Stimulated activated CD8-positive, alpha-beta memory T cell treated with anti-CD3 and anti-CD28 coated beads, Interleukin-7, amount 100 ng/mL, for 48 hours (primary cell): ENCODE measurements around the gene IL17REL.

Experiments used
- DNase-seq, 2 donors: peaks; one replicate each; pipeline ENCODE4 v3.0.0-alpha.2; 2020; ENCODE audit warnings: low read depth in 1 of 2; ENCODE audit errors: extremely low read depth in 1 of 2

Gene IL17REL

DNA sequence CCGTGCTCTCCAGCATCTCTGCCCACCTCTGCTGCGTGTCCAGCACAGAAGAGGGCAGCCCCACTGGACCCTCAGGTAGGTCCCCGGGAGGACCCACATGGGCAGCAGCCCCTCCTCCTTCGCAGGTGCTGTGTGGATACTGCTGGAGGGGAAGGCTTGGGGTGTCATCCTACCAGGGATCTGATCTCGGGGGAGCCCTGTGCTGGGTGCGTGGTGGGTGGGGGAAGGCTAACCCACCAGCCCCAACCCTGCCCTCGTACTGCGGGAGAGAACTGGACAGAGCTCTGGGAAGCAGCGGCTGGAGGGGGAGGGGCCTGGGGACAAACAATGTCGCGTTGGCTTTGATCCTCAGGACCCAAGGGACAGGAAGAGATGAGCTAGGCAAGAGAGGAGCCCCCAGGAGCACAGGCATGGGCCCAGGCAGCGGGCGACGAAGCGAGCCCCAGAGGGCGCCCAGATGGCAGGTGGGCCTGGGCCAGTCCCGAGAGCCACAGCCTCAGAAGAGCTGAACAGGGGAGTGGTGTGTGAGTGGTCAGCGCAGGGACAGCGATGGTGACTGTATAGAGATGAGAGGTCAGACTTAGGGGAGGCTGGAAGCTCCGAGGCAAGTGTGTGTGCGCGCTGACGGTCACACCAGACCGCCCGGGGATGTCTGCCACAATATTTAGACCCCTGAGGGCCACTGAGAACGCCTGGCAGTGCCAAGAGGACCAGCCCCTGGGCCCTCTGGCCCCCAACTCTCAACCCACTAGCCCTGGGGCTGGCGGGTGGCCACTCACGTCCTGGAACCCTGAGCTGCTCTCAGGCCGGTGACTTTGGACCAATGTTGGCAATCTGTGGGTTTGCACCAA lies 53.4 kb downstream of the IL17REL start:
- no peak for DNase-seq

DNA sequence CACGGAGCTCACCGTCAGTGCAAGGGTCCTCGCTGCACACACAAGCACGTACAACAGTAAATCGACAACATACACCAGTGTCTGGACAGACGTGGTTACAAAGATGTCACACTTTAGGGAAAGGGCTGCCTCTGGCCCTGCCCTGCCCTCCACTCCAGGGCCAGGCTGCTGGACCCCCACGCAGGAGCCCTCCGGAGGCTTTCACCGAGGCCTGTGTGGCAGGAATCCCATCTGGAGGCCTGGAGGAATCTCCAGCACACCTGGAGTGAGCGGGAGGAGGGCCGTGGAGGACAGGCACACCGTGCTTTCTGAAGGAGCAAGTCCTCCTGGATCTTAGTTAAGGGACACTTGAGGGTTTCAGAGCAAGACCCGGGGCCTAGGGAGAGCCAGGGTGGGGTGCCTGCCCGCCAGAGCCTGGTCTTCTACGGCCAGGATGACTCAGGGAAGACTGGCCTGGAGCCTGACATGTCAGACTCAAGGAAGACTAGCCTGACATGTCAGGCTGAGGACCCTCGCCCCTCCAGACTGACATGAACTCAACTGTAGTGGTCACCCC lies 54.1 kb downstream of the IL17REL start:
- DNase-seq = no peak

DNA sequence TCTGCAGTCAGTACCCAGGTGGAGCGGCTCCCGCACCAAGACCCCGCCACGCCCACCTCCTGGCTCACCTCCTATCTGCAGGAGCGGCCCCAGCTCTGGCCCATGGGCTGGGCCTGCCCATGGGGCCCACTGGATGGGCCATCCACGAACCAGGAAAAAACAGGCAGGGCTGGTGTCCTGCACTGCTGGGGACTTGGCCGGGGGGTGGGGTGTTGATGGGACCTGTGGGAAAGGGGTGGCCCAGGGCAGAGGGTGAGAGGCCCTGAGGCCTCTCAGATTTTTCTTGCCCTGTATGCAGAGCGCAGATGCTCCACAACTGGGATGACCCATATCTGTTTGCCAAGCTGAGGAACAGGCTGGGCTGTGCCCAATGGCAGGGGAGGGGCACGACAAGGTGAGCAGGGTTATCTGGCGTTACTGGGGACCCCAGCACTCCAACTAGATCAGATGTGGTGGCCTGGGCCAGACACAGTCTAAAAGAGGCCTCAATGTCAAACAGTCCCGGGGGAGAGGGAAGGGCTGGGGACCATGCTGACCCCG lies 54.7 kb downstream of the IL17REL start:
- DNase-seq = no peak

DNA sequence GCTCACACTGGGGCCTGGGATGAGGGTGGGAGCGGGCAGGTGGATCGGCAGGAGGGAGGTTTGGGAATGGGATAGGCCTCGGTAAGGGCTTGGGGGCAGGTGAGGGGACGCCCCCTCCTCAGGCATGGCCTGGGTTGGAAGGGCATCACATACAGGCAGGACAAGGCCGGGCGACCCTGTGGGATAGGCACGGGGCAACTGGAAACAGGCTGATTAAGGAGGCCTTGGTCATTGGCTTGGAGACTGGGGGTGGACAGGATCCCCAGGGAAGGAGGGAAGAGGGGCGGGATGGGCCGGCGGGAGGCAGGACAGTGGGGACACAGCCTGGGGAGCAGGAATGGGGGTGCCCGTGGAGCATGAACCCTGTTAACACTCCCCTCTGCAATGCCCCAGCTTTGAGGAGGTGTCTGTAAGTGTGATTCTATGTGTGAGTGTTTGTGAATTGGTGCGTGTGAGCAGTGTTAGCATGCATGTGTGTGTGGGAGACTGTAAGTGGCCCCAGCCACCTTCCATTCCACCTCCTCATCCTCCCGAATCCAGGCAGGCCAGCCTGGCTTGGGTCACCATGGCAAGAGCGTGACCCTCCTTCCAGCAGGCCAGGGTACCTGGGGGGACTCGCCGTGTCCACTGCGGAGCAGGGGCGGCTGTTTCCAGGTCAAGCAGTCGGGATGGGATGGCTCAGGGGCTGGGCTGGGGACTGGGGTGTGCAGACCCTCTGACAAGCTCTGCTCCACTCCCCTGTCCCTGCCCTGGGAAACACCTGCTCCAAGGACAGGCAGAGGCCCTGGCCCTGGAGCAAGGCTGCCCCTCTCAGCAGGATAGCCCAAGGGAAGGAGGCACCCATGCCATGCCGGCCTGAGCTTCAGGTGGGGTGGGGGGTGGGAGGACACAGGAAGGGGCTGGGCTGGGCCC lies 55.4 kb downstream of the IL17REL start:
- DNase-seq = no peak

DNA sequence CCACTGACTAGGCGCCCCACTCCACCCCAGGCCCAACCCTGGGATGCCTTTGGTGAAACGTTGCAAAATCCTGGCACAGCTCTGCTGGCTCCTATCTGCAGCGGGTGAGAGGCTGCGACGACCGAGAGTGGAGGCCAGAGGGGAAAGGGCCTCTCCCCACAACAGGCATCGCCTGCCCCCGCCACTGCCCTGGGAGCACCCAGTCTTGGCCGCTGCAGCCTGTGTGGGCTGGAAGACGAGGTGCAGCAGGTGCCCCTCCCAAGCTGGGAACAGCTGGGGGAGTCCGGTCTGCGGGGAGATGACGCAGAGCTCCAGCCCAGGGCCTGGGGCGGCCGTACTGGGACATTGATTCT lies 56.2 kb downstream of the IL17REL start:
- DNase-seq = no peak

- no peak for DNase-seq
Observed at GRCh38 chr22:49955581-49956417, 56.8 kb downstream of the IL17REL start.

DNA sequence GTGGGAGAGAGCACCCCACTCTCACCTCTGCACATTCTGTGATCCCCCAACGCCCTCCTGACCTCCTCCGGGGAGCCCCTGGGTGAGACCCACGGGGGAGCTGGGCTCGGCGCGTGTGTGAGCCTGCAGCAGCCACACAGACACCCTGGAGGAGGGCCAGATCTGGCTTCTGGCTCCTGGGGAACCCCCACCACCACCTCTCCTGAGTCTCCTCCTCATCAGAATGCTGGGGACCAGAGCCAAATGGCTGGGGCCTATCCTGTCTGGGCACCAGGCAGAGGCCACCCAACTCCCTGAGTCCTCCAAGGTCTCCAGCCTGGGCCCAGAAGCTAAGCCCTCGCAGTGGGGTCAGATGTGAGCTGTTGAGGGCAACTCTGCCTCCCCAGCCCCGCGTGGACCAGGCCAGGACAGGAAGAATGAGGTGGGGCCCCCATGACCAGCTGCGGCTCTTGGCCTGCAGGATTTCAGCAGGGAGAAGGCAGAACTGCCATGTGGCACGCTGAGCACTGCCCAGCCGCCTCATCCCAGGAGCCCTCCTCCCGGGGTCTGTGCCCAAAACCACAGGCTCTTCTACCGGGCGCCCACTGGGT lies 57.5 kb downstream of the IL17REL start:
- DNase-seq = no peak

DNA sequence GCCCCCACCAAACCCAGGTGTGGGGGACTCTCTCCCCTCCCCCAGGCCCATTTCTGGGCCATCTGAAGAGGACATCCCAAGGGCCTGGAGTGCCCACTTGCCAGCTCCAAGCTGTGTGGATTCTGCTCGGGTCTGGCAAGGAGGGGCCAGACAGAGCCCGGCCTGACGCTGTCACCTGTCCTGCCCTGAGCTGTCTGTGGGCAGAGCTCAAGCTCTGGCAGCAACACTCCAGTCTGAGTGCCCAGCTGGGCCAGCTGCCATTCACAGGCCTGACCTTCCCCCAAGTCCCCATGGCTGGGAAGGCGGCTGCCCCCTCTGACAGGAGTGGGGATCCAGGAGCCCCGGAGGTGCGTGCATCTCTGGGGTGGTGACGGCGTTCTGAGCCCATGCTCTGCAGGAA lies 58.2 kb downstream of the IL17REL start:
- DNase-seq = no peak

DNA sequence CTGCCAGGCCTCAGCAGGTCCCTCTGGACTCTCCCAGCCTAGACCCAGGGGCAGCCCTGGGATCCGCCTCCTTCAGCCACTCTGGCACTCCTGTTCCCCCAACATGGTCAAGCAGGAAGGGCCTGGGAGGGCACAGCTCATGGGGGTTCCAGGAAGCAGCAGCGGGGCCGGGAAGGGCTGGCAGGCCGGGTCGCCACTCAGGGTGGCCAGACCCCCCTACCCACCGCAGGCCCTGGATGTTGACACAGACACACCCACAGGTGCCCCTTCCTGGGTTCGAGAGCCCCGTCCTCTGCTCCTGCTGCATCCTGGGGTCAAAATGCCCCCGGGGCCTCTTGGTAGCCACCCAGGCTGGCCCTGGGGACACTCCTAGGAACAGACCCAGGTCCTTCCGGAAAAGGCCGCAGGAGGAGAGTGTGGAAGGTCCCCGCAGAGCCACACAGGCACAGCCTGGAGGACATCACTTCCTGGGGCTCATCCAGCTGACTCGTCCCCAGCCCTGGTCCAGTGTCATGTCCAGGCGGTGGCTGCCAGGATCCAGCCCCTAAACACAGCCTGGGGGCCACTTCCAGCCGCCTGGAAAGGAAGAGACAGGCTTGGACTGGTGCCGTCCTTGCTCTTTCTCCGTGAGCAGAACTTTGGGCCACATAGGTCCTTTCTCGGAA lies 58.8 kb downstream of the IL17REL start:
- no peak for DNase-seq

DNA sequence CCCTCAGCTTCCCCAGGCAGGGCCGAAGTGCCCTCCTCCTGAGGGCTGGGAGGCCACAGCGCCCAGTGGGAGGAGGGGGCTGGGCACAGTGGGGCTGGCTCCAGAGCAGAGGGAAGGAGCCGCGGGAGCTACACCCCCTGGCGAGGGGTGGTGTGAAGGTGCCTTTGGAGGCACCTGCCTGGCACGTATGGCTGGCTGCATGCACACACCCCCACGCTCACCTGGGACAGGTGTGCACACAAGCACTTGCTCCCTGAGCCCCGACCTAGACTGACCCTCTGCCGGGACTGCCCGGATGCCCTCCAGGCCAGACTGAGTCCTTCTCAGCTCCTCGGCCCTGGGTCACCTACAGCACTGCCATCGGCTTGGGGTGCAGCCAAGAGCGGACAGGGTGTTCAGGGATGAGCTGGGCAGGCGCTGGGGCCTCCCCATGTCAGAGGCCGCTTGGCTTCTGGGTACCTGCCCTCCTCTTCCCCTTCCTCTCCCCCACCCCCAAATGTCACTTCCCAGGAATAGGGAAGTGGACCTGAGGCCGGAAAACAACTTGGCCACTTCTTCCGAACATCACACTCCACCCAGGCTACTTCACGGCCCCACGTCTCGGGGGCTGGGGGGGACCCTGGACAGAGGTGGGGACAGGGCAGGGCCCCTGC lies 59.4 kb downstream of the IL17REL start:
- no peak for DNase-seq

DNA sequence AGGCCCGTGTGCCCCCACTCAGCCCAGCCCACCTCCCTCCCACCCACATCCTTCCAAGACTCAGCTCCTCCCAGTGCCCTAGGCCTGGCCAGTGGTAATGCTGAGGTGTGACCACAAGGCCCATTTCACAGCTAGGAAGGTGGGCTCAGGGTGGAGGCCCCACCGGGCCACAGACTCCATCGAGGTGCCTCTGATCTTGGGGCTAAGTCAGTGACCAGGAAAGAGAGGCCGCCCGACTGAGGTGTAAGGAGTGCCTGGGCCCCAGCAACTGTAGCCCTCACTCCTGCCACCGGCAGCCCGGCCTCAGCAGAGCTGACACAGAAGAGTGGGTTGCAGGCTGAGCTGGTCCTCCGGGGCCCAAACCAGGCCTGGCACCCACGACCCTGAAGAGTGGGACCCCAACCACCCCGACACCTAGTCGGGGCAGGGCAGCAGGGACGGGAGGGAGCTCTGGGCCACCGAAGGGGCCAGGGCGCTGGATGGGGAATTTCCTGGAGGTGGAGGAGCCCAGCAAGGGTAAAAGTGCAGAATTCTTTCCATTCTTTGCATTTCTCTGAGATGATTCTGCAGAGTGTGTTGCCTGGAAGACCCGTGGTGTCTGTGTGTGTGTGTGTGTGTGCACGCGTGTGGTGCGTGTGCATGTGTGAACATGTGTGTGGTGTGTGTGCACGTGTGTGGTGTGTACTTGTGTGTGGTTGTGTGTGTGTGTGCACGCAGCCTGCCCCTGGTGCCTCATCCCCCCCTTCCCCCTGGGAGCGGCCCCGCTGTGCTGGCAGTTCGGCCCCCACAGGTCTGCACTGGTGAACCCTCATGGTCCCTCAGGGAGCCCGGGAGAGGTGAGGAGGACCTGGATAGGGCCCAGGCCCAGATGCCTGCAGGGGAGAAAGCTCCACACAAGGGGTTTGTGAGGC lies 60.3 kb downstream of the IL17REL start:
- DNase-seq = no peak

GRCh38 chr22:49951678-49951985 lies 60.9 kb downstream of the IL17REL start:
- no peak for DNase-seq

- DNase-seq = peak in 1 of 2 donors; percentile 78
Observed at GRCh38 chr22:49951000-49951677, 61.4 kb downstream of the IL17REL start.

DNA sequence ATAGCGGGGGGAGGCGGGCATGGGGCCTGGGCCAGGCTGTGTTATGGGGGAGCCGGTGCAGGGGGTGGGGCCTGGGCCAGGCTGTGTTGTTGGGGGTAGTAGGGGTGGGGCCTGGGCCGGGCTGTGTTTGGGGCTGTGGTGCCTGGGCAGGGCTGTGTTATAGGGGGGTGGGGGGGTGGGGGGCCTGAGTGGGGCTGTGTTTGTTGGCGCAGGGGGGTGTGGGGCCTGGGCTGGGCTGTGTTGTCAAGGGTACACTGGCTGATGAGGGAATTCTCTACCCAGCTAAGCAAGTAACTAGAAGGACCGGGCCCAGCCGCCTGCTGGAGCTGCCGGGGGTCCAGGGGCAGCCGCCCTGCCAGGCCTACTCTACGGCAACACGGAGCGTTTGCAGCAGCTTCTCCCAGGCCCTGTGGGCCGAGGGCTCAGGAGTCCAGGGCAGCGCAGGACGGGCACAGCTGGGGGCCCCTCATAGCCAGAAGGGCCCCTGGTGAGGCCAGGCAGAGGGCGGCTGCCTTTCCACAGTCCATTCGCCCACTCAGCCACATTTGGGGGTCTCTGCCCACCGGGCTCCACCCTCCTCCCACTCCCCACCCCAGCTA lies 62.1 kb downstream of the IL17REL start:
- DNase-seq = no peak

GRCh38 chr22:49949914-49950292 lies 62.7 kb downstream of the IL17REL start:
- no peak for DNase-seq

DNA sequence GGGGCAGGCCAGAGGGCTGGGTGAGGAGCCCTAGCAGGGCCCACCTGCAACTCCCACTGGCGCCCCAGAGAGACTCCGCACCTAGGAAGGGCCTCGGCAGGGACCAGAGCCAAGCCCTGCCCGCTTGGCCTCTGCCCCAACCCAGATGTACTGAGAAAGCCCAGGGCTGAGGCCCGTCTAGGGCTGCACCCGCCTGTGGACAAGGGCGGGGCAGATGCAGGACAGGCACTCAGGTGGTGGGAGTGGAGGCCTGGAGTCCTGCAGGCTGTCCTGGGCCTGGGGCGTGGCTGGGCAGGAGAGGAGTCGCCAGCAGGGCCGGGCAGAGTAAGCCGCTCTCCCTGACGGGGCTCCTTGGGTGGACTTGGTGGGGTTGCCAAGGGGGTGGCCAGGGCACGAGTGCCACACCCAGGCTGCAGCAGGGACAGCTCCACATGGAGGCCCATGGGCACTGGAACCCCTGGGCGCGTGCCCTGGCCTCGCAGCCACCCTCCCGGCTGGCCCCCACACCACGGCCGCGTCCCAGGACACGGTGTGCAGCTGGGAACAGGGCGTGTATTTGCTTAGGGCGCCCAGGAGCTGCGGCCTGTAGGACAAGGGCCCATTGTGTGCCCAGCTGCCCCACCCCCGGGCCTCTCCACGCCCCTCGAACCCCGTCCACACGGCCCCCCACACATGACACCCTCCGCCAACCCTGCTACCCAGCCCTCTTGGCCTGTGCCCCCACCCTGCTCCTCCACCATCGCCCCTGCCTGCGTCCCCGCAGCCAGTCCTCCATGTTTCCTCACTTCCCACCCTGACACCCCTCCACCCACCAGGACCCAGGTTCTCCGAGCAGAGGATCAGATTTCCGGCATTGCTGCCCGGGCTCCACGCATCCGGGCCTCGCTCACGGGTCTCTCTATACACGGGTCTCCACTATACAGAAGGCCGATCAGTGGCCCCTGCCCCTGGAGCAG lies 63.3 kb downstream of the IL17REL start:
- DNase-seq = no peak
